HG03442 (cell line): ENCODE results near the gene MRM2.

Experiments
- ATAC-seq: cut with Tn5 transposase; IDR thresholded peaks from one replicate; pipeline ENCODE4 v1.9.1; 2021; ENCODE audit warnings: mild to moderate bottlenecking, moderate library complexity; ENCODE audit not compliant: unreplicated experiment

Gene MRM2

GRCh38 chr7:2208712-2209111 is 33.3 kb downstream of the MRM2 start:
- no peak for ATAC-seq

GRCh38 chr7:2205036-2205780 is 36.8 kb downstream of the MRM2 start:
- no peak for ATAC-seq

- ATAC-seq, result no peak
Measured at GRCh38 chr7:2204446-2204845, 37.6 kb downstream of the MRM2 start.

- no peak for ATAC-seq
Measured at GRCh38 chr7:2203766-2204300, 38.2 kb downstream of the MRM2 start.

- no peak for ATAC-seq
Measured at GRCh38 chr7:2202901-2203765, 38.9 kb downstream of the MRM2 start.

GRCh38 chr7:2202361-2202761 is 39.6 kb downstream of the MRM2 start:
- no peak for ATAC-seq

- no peak for ATAC-seq
Measured at GRCh38 chr7:2201686-2202360, 40.2 kb downstream of the MRM2 start.

- no peak for ATAC-seq
Measured at GRCh38 chr7:2201128-2201527, 40.9 kb downstream of the MRM2 start.

GRCh38 chr7:2200584-2200980 is 41.4 kb downstream of the MRM2 start:
- ATAC-seq, result no peak

- ATAC-seq, result no peak
Measured at GRCh38 chr7:2199956-2200583, 41.9 kb downstream of the MRM2 start.

GRCh38 chr7:2199528-2199927 is 42.5 kb downstream of the MRM2 start:
- ATAC-seq, result no peak

GRCh38 chr7:2198760-2199159 is 43.2 kb downstream of the MRM2 start:
- no peak for ATAC-seq

- ATAC-seq, result no peak
Measured at GRCh38 chr7:2198206-2198605, 43.8 kb downstream of the MRM2 start.

- ATAC-seq, result no peak
Measured at GRCh38 chr7:2197436-2198155, 44.4 kb downstream of the MRM2 start.

GRCh38 chr7:2196381-2197378 is 45.3 kb downstream of the MRM2 start:
- ATAC-seq, result no peak

- no peak for ATAC-seq
Measured at GRCh38 chr7:2195400-2196246, 46.4 kb downstream of the MRM2 start.

GRCh38 chr7:2193575-2194305 is 48.3 kb downstream of the MRM2 start:
- no peak for ATAC-seq
